Measurements from ENCODE around the gene XCL2. TPM values are rescaled to one million over a fixed set of nuclear protein-coding genes. Genes with fewer than 3 reads are reported as not detected.

The XCL2 gene
- total RNA-seq, 1 donor from 2014 or later, result not detected

DNA sequence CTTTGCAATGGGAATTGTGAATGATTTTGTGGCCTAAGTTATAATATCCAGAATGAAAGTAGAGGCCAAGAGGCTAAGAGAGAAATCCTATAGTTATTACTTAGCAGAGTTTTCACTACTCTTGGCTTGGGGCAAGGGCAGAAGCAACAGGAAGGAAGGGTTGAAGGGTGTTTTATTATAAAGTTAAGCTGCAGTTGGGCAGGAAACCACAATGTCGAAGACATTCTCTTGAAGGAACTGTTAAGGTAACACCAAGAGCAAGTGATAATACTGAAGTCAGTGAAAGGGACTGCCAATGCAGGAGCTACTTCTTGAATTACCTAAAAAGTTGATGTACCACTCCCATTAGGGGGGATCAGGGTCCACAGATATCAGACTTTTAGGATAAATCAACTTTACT, 8.3 kb downstream of the XCL2 start:
- H3K27me3 ChIP-seq (ENCODE audit: control insufficient read depth, insufficient read depth, low read length), result no peaks in the 10 kb centered on the region
- DNase-seq (ENCODE audit: low read depth), result no peak
- no peak overlapping the region for H3K4me3 ChIP-seq (ENCODE audit: low read depth, low read length)
- no peaks in the 10 kb centered on the region for H3K36me3 ChIP-seq (ENCODE audit: control insufficient read depth, insufficient read depth, low read length)
- TF ChIP-seq, protein P1, sequence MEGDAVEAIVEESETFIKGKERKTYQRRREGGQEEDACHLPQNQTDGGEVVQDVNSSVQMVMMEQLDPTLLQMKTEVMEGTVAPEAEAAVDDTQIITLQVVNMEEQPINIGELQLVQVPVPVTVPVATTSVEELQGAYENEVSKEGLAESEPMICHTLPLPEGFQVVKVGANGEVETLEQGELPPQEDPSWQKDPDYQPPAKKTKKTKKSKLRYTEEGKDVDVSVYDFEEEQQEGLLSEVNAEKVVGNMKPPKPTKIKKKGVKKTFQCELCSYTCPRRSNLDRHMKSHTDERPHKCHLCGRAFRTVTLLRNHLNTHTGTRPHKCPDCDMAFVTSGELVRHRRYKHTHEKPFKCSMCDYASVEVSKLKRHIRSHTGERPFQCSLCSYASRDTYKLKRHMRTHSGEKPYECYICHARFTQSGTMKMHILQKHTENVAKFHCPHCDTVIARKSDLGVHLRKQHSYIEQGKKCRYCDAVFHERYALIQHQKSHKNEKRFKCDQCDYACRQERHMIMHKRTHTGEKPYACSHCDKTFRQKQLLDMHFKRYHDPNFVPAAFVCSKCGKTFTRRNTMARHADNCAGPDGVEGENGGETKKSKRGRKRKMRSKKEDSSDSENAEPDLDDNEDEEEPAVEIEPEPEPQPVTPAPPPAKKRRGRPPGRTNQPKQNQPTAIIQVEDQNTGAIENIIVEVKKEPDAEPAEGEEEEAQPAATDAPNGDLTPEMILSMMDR (IDR thresholded peaks at IDR 0.05; ENCODE audit: insufficient read depth, low read length, poor library complexity, severe bottlenecking), result no peak

DNA sequence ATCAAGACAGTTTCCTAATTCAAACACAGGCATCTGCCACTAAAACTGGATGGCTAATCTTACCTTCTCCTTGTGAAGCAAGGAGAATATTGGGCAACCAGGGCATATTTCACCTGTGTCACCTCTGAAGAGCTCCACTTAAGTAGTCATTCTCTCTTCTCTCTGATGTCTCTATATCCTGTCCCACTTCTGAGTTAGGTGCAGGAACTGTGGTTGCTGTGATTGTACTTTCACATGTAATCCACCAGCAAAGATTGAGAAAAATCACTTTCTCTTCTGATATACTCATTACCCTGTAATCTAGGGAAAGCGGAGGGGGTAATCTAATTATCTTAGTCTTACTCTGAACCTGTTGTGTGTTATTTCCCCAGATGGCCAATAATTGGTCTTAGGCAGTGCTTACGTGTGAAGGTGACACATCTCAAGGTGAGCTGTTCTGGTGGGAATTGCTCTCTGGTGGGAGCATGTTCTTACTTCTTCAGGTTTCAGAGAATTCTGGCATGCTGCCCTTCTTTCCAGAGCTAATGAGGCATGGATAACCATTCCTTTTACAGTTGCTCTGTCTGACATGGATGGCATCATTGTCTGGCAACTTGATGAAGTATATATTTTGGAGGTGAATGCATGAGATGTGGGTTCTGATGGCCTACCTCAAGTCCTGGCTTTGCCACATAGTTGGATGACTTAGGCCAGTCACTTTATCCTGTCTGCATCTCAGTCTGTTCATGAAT, 12.0 kb downstream of the XCL2 start:
- H3K4me3 ChIP-seq (ENCODE audit: low read depth, low read length), result no peak overlapping the region
- TF ChIP-seq, protein P1 (IDR thresholded peaks at IDR 0.05; ENCODE audit: insufficient read depth, low read length, poor library complexity, severe bottlenecking), result no peak
- peak; percentile 59 for DNase-seq (ENCODE audit: low read depth)
- H3K36me3 ChIP-seq (ENCODE audit: control insufficient read depth, insufficient read depth, low read length), result no peaks in the 10 kb centered on the region
- no peaks in the 10 kb centered on the region for H3K27me3 ChIP-seq (ENCODE audit: control insufficient read depth, insufficient read depth, low read length)

DNA sequence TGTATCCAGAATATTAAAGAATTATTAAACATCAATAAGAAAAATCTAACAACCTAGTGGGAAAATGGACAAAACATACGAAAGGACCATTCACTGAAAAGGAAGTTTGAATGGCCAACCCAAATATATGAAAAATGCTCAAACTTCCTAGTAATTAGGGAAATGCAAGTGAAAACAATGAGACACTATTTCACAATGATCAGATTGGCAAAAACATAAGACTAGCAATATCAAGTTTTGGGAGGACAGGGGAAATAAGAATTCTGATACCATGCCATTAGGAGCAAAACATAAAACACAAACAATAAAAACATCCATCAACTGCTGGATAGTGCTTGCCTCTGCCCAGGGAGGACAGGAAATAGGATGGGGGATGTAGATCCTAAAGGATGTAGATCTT, 14.3 kb downstream of the XCL2 start:
- H3K36me3 ChIP-seq (ENCODE audit: control insufficient read depth, insufficient read depth, low read length), result no peaks in the 10 kb centered on the region
- TF ChIP-seq, protein P1 (IDR thresholded peaks at IDR 0.05; ENCODE audit: insufficient read depth, low read length, poor library complexity, severe bottlenecking), result no peak
- no peak for DNase-seq (ENCODE audit: low read depth)
- H3K4me3 ChIP-seq (ENCODE audit: low read depth, low read length), result no peak overlapping the region
- no peaks in the 10 kb centered on the region for H3K27me3 ChIP-seq (ENCODE audit: control insufficient read depth, insufficient read depth, low read length)

DNA sequence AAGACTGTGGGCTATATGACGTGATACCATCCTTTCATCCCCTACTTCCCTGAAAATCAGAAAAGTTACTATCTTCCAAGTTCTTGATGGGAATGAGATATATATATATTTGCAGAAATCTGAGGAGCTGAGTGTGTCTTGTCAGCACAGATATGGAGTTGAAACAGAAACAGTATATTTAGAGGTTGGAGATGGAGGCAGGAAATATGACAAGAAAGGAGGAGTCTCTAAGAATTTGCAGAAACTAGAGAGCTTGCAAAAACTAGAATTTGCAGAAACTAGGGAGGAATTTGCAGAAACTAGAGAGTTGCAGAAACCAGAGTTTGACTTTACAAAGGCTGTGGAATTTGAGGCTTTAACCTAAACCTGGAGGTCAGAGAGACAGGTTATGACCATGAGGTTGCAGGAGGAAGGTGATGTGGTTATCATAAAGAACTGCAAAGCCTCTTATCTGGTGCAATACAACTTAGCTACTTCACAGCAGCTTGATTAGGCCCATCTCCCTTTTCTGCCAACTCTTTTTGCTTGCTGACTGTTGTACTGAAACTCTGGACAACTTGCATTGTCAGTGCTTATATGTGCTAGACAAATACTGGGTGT, 22.3 kb downstream of the XCL2 start:
- DNase-seq (ENCODE audit: low read depth), result no peak
- Histone ChIP-seq H3K36me3 (ENCODE audit: control insufficient read depth, insufficient read depth, low read length) (no peaks in the 10 kb centered on the region), H3K4me3 (ENCODE audit: low read depth, low read length) (no peak overlapping the region), H3K27me3 (ENCODE audit: control insufficient read depth, insufficient read depth, low read length) (no peaks in the 10 kb centered on the region)
- TF ChIP-seq, protein P1 (IDR thresholded peaks at IDR 0.05; ENCODE audit: insufficient read depth, low read length, poor library complexity, severe bottlenecking), result no peak

DNA sequence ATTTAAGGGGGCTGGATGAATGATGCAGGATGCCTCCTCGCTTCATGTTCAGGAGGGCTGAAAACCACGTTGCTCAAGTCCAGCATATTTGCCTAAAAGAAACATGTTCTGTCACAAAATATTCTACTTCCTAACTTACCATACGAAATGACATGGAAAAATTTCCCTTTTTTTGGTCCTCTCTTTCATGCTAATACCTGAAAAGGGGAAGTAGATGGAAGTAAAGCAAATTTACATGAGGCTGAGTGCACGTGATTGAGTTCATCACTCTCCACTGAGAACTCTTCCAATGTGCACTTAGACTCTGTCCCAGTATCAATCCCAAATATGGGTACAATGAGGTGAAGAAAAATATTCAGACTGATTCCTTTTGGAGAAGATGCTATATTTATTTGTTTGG, 23.0 kb downstream of the XCL2 start:
- no peak overlapping the region for H3K4me3 ChIP-seq (ENCODE audit: low read depth, low read length)
- no peaks in the 10 kb centered on the region for H3K27me3 ChIP-seq (ENCODE audit: control insufficient read depth, insufficient read depth, low read length)
- H3K36me3 ChIP-seq (ENCODE audit: control insufficient read depth, insufficient read depth, low read length), result no peaks in the 10 kb centered on the region
- TF ChIP-seq, protein P1 (IDR thresholded peaks at IDR 0.05; ENCODE audit: insufficient read depth, low read length, poor library complexity, severe bottlenecking), result no peak
- DNase-seq (ENCODE audit: low read depth), result no peak
